ENCODE data around the gene RXRG.

RXRG gene

DNA sequence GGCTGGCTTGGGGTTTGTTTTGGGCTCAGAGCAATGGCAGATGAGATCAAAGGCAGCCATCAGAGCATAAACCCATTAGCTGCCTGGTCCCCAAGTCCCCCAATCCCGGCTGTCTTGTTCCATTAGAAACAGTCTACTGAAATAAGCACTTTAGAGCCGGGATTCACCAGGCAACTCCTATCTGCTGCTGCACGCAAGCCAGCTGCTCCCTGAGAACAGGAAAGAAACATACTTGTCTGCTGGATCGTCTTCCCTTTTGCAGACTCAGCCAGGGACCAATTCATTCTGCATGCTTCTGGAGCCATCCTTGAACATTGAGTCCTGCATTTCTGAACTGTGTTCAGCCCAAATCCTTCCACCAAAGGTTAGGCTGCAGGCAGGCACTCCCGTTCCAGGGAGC is 21.8 kb downstream of the RXRG start:
- in situ Hi-C loops (cut with HindIII; ENCODE audit: low sequenced_read_pairs) = no loop called here
- no peak overlapping the region for H3K4me3 ChIP-seq (ENCODE audit: low read depth, low read length)
- TF ChIP-seq, protein P1, sequence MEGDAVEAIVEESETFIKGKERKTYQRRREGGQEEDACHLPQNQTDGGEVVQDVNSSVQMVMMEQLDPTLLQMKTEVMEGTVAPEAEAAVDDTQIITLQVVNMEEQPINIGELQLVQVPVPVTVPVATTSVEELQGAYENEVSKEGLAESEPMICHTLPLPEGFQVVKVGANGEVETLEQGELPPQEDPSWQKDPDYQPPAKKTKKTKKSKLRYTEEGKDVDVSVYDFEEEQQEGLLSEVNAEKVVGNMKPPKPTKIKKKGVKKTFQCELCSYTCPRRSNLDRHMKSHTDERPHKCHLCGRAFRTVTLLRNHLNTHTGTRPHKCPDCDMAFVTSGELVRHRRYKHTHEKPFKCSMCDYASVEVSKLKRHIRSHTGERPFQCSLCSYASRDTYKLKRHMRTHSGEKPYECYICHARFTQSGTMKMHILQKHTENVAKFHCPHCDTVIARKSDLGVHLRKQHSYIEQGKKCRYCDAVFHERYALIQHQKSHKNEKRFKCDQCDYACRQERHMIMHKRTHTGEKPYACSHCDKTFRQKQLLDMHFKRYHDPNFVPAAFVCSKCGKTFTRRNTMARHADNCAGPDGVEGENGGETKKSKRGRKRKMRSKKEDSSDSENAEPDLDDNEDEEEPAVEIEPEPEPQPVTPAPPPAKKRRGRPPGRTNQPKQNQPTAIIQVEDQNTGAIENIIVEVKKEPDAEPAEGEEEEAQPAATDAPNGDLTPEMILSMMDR (IDR thresholded peaks at IDR 0.05; ENCODE audit: low read depth, low read length, missing control alignments) = no peak
- no peak for DNase-seq (ENCODE audit: low read depth)

DNA sequence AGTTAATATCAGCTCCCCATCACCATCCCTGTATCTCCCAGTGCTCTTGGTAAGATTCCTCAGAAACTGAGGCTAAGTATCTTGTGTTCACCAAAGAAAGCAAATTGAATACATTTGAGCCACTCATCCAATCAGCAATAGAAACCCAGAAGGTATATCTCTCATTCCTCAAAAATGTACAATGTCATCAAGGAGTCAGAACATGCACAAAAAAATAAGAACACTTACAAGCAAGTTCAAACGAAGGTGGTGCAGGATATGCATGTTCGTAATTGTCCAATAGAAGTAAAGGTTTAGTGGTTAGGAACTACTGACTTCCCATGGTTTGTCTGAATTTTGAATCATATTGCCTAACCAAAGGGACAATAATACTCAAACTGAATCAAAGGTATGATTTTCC is 24.3 kb downstream of the RXRG start:
- TF ChIP-seq, protein P1 (IDR thresholded peaks at IDR 0.05; ENCODE audit: low read depth, low read length, missing control alignments) = no peak
- no peak for DNase-seq (ENCODE audit: low read depth)
- H3K4me3 ChIP-seq (ENCODE audit: low read depth, low read length) = no peak overlapping the region
- in situ Hi-C loops (cut with HindIII; ENCODE audit: low sequenced_read_pairs) = no loop called here

DNA sequence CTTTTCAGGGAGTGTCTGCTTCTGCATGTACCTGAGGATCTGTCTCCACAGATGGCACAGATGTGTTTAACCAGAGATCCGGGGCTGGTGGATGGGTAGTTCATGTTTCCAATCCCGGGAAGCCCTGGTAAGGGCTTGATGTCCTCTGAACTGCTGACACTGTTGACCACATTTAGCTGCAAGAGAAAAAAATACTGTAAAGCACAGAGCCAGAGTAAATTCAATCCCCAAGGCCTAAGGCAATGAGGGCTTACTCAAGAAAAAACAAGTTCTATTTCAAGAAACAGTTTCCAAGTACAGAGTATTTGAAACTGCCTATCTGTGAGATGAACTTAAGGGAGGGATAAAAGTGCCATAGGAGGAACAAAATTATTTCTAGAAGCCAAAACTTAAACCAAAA is 25.1 kb downstream of the RXRG start:
- in situ Hi-C loops (cut with HindIII; ENCODE audit: low sequenced_read_pairs) = no loop called here
- no peak overlapping the region for H3K4me3 ChIP-seq (ENCODE audit: low read depth, low read length)
- TF ChIP-seq, protein P1 (IDR thresholded peaks at IDR 0.05; ENCODE audit: low read depth, low read length, missing control alignments) = no peak
- no peak for DNase-seq (ENCODE audit: low read depth)

DNA sequence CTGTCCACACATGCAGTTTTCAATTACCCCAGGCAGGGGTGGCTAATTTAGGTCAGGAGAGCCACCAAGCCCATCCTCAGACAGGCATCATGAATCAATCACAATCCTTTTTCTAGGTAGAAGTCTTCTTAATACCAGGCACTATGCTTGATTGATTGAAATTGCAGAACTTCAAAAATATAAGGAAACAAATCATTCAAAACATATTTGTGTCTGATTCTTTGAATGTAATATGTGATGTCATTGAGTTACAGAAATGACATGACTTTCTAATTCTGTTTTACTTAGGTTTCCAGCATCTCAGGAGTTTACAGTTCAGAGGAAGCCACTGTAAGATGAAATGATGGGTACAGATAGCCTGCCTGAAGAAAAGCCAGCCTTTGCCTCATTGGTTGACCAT is 26.7 kb downstream of the RXRG start:
- H3K4me3 ChIP-seq (ENCODE audit: low read depth, low read length) = no peak overlapping the region
- TF ChIP-seq, protein P1 (IDR thresholded peaks at IDR 0.05; ENCODE audit: low read depth, low read length, missing control alignments) = no peak
- DNase-seq (ENCODE audit: low read depth) = no peak
- in situ Hi-C loops (cut with HindIII; ENCODE audit: low sequenced_read_pairs) = no loop called here

DNA sequence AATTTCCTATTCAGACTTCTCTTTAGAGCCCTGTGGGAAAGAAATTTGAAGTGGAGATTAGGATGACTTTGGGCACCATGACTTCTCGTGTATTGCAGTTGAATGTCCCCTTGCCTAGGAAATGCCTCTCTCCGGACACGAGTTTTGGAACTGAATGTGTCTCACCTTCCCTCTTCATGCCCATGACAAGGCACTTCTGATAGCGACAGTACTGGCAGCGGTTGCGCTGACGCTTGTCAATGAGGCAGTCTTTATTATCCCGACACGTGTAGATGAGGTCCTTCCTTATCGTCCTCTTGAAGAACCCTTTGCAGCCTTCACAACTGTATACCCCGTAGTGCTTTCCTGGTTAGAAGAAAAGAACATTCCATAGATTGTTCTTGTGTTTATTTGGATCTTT is 28.1 kb downstream of the RXRG start:
- H3K4me3 ChIP-seq (ENCODE audit: low read depth, low read length) = no peak overlapping the region
- no peak for DNase-seq (ENCODE audit: low read depth)
- TF ChIP-seq, protein P1 (IDR thresholded peaks at IDR 0.05; ENCODE audit: low read depth, low read length, missing control alignments) = no peak
- in situ Hi-C loops (cut with HindIII; ENCODE audit: low sequenced_read_pairs) = no loop called here

DNA sequence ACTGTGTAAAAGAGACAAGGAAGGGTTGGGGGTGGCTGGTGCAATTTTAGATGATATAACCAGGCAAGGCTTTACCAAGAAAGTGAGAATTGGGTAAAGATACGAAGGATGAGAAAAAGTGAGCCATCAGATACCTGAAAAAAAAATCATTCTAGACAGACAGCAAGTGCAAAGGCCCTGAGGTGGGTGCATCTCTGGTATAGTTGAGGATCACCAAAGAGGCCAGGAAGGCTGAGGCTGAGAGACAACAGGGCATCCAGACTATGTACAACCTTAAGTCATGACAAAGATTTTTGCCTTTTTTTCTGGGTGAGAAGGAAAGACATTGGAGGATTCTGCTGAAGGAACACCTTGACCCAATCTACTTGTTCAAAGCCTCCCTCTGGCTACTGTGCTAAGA is 29.9 kb downstream of the RXRG start:
- in situ Hi-C loops (cut with HindIII; ENCODE audit: low sequenced_read_pairs) = no loop called here
- H3K4me3 ChIP-seq (ENCODE audit: low read depth, low read length) = no peak overlapping the region
- TF ChIP-seq, protein P1 (IDR thresholded peaks at IDR 0.05; ENCODE audit: low read depth, low read length, missing control alignments) = no peak
- DNase-seq (ENCODE audit: low read depth) = no peak

DNA sequence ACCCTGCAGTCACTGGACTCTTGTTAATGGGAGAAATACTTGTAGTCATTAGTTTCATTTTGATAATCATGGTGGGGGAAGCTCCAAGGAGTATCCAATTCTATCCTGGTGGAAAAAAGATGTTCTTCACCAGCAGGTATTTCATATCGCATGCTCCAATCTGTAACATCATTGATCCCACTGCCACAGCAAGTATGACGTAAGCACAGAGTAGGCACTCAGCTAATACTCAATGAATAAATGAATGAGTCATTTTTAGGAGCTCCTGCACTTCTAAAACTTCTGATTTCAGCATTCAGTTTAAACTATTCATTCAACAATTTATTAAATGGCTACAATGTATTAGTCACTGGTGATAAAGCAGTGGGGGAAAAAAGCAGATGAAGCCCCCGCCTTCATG is 30.3 kb downstream of the RXRG start:
- TF ChIP-seq, protein P1 (IDR thresholded peaks at IDR 0.05; ENCODE audit: low read depth, low read length, missing control alignments) = no peak
- in situ Hi-C loops (cut with HindIII; ENCODE audit: low sequenced_read_pairs) = no loop called here
- DNase-seq (ENCODE audit: low read depth) = no peak
- H3K4me3 ChIP-seq (ENCODE audit: low read depth, low read length) = no peak overlapping the region
